Neural cell (in vitro differentiated cells): ENCODE results near the gene ITPK1.

Source experiments
- EP300 ChIP-seq: fragments of 450-650 bp; conservative IDR thresholded peaks from 2 replicates; pipeline ENCODE4 v1.6.1; 2014; ENCODE audit warnings: antibody characterized with exemption, mild to moderate bottlenecking, moderate library complexity; ENCODE audit not compliant: poor library complexity, severe bottlenecking
- EZH2 ChIP-seq: fragments of 200-600, 300-800 bp; shearing (Covaris generic), sonication (generic); IDR thresholded peaks from 2 replicates; pipeline ENCODE4 v1.6.1; 2014; ENCODE audit warnings: antibody characterized with exemption, low read length, borderline replicate concordance, mild to moderate bottlenecking; ENCODE audit not compliant: insufficient read depth, poor library complexity, severe bottlenecking
- MXI1 ChIP-seq: fragments of 450-650 bp; conservative IDR thresholded peaks from 2 replicates; pipeline ENCODE4 v1.6.1; 2014; ENCODE audit warnings: antibody characterized with exemption, mild to moderate bottlenecking; ENCODE audit not compliant: poor library complexity, severe bottlenecking
- POLR2AphosphoS5 ChIP-seq: IDR thresholded peaks from 2 replicates; pipeline ENCODE4 v1.6.1; 2012
- RAD21 ChIP-seq: fragments of 450-650 bp; conservative IDR thresholded peaks from 2 replicates; pipeline ENCODE4 v1.6.1; 2014; ENCODE audit warnings: antibody characterized with exemption, mild to moderate bottlenecking, moderate library complexity
- TAF1 ChIP-seq: IDR thresholded peaks from 2 replicates; pipeline ENCODE4 v1.6.1; 2012; ENCODE audit warnings: low read depth
- TF ChIP-seq, protein P1 (sequence below): fragments of 450-650 bp; IDR thresholded peaks from 2 replicates; pipeline ENCODE4 v1.5.1; 2014; ENCODE audit warnings: antibody characterized with exemption, mild to moderate bottlenecking, moderate library complexity; ENCODE audit not compliant: poor library complexity, severe bottlenecking

DNA sequence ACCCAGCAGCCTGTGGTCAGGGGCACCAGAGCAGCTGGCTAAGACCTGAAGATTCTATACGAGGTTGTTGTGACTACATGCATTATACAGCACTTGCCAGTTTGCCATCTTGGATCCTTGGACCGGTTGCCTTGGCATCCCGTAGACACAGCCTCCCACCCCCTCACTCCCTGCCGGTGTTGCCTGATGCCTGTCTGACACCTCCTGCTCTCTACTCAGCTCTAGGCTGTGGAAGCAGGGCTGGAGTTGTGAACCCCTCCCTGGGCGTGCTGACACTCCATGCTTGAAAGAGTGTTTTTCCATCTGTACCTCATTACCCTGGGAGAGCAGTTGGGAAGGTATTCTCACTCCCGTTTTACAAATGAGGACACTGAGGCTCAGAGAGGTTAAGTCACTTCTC is 190.3 kb downstream of the ITPK1 start:
- TF ChIP-seq, protein P1, sequence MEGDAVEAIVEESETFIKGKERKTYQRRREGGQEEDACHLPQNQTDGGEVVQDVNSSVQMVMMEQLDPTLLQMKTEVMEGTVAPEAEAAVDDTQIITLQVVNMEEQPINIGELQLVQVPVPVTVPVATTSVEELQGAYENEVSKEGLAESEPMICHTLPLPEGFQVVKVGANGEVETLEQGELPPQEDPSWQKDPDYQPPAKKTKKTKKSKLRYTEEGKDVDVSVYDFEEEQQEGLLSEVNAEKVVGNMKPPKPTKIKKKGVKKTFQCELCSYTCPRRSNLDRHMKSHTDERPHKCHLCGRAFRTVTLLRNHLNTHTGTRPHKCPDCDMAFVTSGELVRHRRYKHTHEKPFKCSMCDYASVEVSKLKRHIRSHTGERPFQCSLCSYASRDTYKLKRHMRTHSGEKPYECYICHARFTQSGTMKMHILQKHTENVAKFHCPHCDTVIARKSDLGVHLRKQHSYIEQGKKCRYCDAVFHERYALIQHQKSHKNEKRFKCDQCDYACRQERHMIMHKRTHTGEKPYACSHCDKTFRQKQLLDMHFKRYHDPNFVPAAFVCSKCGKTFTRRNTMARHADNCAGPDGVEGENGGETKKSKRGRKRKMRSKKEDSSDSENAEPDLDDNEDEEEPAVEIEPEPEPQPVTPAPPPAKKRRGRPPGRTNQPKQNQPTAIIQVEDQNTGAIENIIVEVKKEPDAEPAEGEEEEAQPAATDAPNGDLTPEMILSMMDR, result no peak
- TF ChIP-seq RAD21 (no peak), EZH2 (no peak), EP300 (no peak), POLR2AphosphoS5 (no peak), TAF1 (no peak), MXI1 (no peak)
